A673 (cell line): ENCODE data around the gene INHBB. TPM values are rescaled to one million over a fixed set of nuclear protein-coding genes. Genes with fewer than 3 reads are reported as not detected.

Experiments used
- BruUV-seq: library from RNA; stranded (reverse); fragments of 400-500 nt; replicated peaks from 2 replicates; lab custom pipeline; 2021; lab: Mats Ljungman, UMichigan
- CTCF ChIA-PET: fragments of 300-600 bp; sonication (Branson Sonifier 250); formaldehyde crosslinking; loops from one replicate; lab custom pipeline; 2022; ENCODE audit warnings: antibody characterized with exemption; lab: Charles Lee
- POLR2A ChIA-PET: fragments of 300-600 bp; sonication (Branson Sonifier 250); formaldehyde crosslinking; loops from one replicate; lab custom pipeline; 2022; ENCODE audit warnings: antibody characterized with exemption; ENCODE audit not compliant: low non-redundant PET; lab: Charles Lee
- DNase-seq: peaks from one replicate; pipeline ENCODE4 v3.0.0-alpha.2; 2015; ENCODE audit warnings: low spot score
- H3K27ac ChIP-seq: fragments of 200-600 bp; sonication (generic); 2 replicates; pipeline ENCODE4 v1.5.1; 2016; ENCODE audit warnings: mixed run types, low read depth, mild to moderate bottlenecking, mixed read lengths, antibody characterized with exemption, low read length; ENCODE audit not compliant: poor library complexity, severe bottlenecking
- H3K27me3 ChIP-seq: fragments of 200-600 bp; sonication (generic); replicated peaks from 2 replicates; pipeline ENCODE4 v1.6.1; 2017; ENCODE audit warnings: mixed run types, low read depth, mild to moderate bottlenecking, mixed read lengths, antibody characterized with exemption, low read length; ENCODE audit not compliant: insufficient read depth, poor library complexity
- H3K36me3 ChIP-seq: fragments of 200-600 bp; sonication (generic); 2 replicates; pipeline ENCODE4 v1.6.1; 2016; ENCODE audit warnings: mixed run types, mild to moderate bottlenecking, mixed read lengths, antibody characterized with exemption, low read length; ENCODE audit not compliant: insufficient read depth, poor library complexity, severe bottlenecking
- H3K4me1 ChIP-seq: fragments of 200-600 bp; sonication (generic); 2 replicates; pipeline ENCODE4 v1.6.1; 2017; ENCODE audit warnings: mixed run types, mild to moderate bottlenecking, mixed read lengths, antibody characterized with exemption, low read length; ENCODE audit not compliant: insufficient read depth, poor library complexity, severe bottlenecking
- H3K4me3 ChIP-seq: fragments of 200-600 bp; sonication (generic); 2 replicates; pipeline ENCODE4 v1.5.1; 2016; ENCODE audit warnings: low read depth, mixed run types, mild to moderate bottlenecking, mixed read lengths, low read length; ENCODE audit not compliant: poor library complexity, severe bottlenecking
- H3K9me3 ChIP-seq: fragments of 200-600 bp; sonication (generic); 2 replicates; pipeline ENCODE4 v1.6.1; 2016; ENCODE audit warnings: mixed run types, low read depth, mild to moderate bottlenecking, mixed read lengths, antibody characterized with exemption, low read length; ENCODE audit not compliant: poor library complexity, severe bottlenecking
- CTCF ChIP-seq: fragments of 300-800, 200-600 bp; sonication (generic); conservative IDR thresholded peaks from 2 replicates; pipeline ENCODE4 v1.5.1; 2017; ENCODE audit warnings: low read depth, mild to moderate bottlenecking, antibody characterized with exemption, low read length, moderate library complexity, mixed read lengths
- EZH2 ChIP-seq: fragments of 200-600 bp; sonication (generic); IDR thresholded peaks from 2 replicates; pipeline ENCODE4 v1.6.1; 2017; ENCODE audit warnings: borderline replicate concordance, low read depth, mild to moderate bottlenecking, mixed read lengths, antibody characterized with exemption, low read length; ENCODE audit not compliant: poor library complexity, severe bottlenecking
- intact Hi-C: fragments of 100-400 bp; cut with micrococcal nuclease; formaldehyde crosslinking; loops from one replicate; pipeline ENCODE4 v1.10.0; 2022; ENCODE audit not compliant: unreplicated experiment
- total RNA-seq: library from RNA; stranded (reverse); gene quantifications from 2 replicates; pipeline ENCODE4 v1.2.3, GENCODE V29; 2021

INHBB gene
- total RNA-seq, 1 experiment from 2014 or later = 0.09 TPM

- no peaks in the 10 kb centered on the region for H3K9me3 ChIP-seq
- intact Hi-C loops = no loop called here
- H3K27me3 ChIP-seq = no peaks in the 10 kb centered on the region
- no TSS peak for BruUV-seq
- no peak overlapping the region for H3K27ac ChIP-seq
- peaks cover 4% of the 10 kb centered on the region for H3K36me3 ChIP-seq
- POLR2A ChIA-PET = no interaction called here
- H3K4me1 ChIP-seq = no peaks in the 10 kb centered on the region
- no peak for DNase-seq
- H3K4me3 ChIP-seq = no peak overlapping the region
- CTCF ChIA-PET = no interaction called here
- TF ChIP-seq CTCF (no peak), EZH2 (no peak)
Measured at GRCh38 chr2:120299561-120299960, 46.4 kb upstream of the INHBB start.

DNA sequence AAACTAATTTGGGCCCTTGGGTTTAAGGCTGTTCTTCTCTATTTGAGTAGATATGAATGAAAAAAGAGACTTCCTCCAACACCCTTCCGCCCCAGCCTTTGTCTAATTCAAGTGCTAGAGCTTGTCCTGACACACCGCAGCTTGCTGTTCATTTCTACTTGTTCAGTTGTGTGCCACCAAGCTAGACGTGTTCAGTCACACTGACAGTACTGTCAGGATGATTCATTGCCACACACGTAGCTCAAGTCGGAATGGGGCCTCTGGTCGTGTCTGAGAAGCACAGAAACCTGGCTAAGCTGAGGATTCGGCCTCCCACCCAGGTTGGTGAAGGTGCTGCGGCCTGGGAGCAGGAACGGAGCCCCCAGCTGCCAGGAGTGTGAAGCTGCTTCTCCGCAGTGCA is 45.6 kb upstream of the INHBB start:
- ChIA-PET CTCF (no interaction called here), POLR2A (interaction anchor here (0.6 kb wide), 1 partner anchor 17 kb away, joined by 3 read pairs; no protein-coding TSS in a partner anchor)
- no peak for DNase-seq
- Histone ChIP-seq H3K27ac (no peak overlapping the region), H3K27me3 (no peaks in the 10 kb centered on the region), H3K4me3 (no peak overlapping the region), H3K4me1 (no peaks in the 10 kb centered on the region), H3K9me3 (no peaks in the 10 kb centered on the region), H3K36me3 (no peaks in the 10 kb centered on the region)
- no peak for TF ChIP-seq EZH2
- TF ChIP-seq CTCF = no peak
- intact Hi-C loops = no loop called here
- BruUV-seq = no TSS peak

DNA sequence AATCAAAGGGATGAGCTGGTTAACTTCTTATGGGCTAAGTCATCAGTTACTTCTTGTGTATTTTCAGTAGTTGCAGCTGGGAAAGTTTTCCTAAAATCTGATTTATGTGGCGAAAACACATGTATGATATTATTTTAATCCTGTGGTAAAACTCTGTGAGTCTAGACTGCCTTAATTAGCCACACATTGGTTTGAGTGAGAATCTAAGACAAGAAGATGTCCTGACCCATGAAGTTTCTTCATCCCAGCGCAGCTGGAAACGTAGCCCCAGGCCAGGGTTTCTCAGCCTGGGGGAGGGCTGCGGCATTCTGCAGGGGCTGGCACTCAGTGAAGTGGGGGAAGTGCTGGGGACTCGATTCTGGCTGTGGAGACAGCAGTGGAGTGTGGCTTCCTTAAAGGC is 44.7 kb upstream of the INHBB start:
- DNase-seq = no peak
- ChIA-PET POLR2A (no interaction called here), CTCF (no interaction called here)
- no peak overlapping the region for H3K27ac ChIP-seq
- no peak for TF ChIP-seq CTCF
- TF ChIP-seq EZH2 = no peak
- no TSS peak for BruUV-seq
- H3K9me3 ChIP-seq = no peaks in the 10 kb centered on the region
- no peaks in the 10 kb centered on the region for H3K36me3 ChIP-seq
- H3K4me1 ChIP-seq = no peaks in the 10 kb centered on the region
- intact Hi-C loops = no loop called here
- no peak overlapping the region for H3K4me3 ChIP-seq
- no peaks in the 10 kb centered on the region for H3K27me3 ChIP-seq
